Panc1 (cell line): Measurements from ENCODE around the gene UQCC5.

Experiments used
- POLR2AphosphoS5 ChIP-seq: IDR thresholded peaks from 2 replicates; pipeline ENCODE4 v1.6.1; 2012; ENCODE audit warnings: mild to moderate bottlenecking, low read depth, low read length, moderate library complexity
- SIN3A ChIP-seq: IDR thresholded peaks from 2 replicates; pipeline ENCODE4 v1.6.1; 2012; ENCODE audit warnings: low read depth, mild to moderate bottlenecking, low read length, moderate library complexity, borderline replicate concordance; ENCODE audit not compliant: insufficient read depth
- TF ChIP-seq, protein P1 (sequence below): fragments of 450-650 bp; IDR thresholded peaks from 2 replicates; pipeline ENCODE4 v1.5.1; 2017; ENCODE audit warnings: mild to moderate bottlenecking

DNA sequence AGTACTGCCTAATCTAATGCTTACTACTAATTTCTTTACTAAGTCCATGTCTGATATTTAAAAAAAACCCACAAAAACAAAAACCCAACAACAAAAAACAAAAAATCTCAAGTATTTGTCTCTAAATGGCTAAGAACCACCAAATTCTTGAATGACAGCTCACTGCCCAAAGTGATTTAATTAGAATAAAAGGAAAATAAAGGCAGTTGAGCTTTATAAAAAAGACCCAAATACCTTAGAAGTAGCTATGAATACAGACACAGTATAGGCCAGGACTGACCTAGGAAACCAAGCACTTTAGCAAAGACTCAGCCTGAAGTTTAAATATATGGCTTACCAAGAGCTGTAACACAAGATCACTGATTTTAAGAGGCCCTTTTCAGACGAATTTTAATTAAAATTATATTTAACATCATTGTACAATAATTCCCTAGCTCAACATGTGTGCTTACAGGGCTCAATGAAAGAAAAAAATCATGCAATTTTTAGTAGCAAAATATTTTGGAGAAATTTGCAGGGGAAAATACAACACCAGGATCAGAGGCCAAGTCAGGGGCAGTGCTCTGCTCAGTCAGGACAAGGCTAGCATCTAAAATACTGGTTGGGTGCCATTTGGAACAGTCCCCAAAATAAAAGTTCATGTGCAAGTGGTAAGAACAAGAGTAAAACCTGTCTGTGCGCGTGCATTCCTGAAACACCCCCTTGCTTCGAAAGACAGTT, 24.8 kb downstream of the UQCC5 start:
- TF ChIP-seq, protein P1, sequence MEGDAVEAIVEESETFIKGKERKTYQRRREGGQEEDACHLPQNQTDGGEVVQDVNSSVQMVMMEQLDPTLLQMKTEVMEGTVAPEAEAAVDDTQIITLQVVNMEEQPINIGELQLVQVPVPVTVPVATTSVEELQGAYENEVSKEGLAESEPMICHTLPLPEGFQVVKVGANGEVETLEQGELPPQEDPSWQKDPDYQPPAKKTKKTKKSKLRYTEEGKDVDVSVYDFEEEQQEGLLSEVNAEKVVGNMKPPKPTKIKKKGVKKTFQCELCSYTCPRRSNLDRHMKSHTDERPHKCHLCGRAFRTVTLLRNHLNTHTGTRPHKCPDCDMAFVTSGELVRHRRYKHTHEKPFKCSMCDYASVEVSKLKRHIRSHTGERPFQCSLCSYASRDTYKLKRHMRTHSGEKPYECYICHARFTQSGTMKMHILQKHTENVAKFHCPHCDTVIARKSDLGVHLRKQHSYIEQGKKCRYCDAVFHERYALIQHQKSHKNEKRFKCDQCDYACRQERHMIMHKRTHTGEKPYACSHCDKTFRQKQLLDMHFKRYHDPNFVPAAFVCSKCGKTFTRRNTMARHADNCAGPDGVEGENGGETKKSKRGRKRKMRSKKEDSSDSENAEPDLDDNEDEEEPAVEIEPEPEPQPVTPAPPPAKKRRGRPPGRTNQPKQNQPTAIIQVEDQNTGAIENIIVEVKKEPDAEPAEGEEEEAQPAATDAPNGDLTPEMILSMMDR = no peak
- TF ChIP-seq POLR2AphosphoS5 (no peak), SIN3A (no peak)
